ENCODE data around the gene PODN.

Gene PODN

GRCh38 chr1:53116933-53117600 lies 55.1 kb downstream of the PODN start:
- peak; percentile 62 for DNase-seq

- no peak for DNase-seq
Measured at GRCh38 chr1:53117836-53118235, 55.8 kb downstream of the PODN start.

- peak; percentile 54 for DNase-seq
Measured at GRCh38 chr1:53120659-53121058, 58.6 kb downstream of the PODN start.

- peak; percentile 95 for DNase-seq
Measured at GRCh38 chr1:53121319-53122172, 59.5 kb downstream of the PODN start.

- DNase-seq, result peak; percentile 57
Measured at GRCh38 chr1:53122201-53122885, 60.3 kb downstream of the PODN start.

- no peak for DNase-seq
Measured at GRCh38 chr1:53122961-53123413, 61.0 kb downstream of the PODN start.

- no peak for DNase-seq
Measured at GRCh38 chr1:53123453-53124140, 61.6 kb downstream of the PODN start.

GRCh38 chr1:53125122-53125521 lies 63.1 kb downstream of the PODN start:
- DNase-seq, result no peak

GRCh38 chr1:53125623-53126360 lies 63.8 kb downstream of the PODN start:
- DNase-seq, result no peak

- DNase-seq, result no peak
Measured at GRCh38 chr1:53126495-53126894, 64.5 kb downstream of the PODN start.

GRCh38 chr1:53127546-53127945 lies 65.5 kb downstream of the PODN start:
- peak; percentile 43 for DNase-seq

GRCh38 chr1:53128401-53128800 lies 66.4 kb downstream of the PODN start:
- DNase-seq, result no peak

GRCh38 chr1:53129891-53130597 lies 68.0 kb downstream of the PODN start:
- DNase-seq, result peak; percentile 46

- DNase-seq, result no peak
Measured at GRCh38 chr1:53130598-53130877, 68.5 kb downstream of the PODN start.

- DNase-seq, result no peak
Measured at GRCh38 chr1:53130878-53131589, 69.0 kb downstream of the PODN start.

GRCh38 chr1:53131590-53131938 lies 69.6 kb downstream of the PODN start:
- no peak for DNase-seq

- no peak for DNase-seq
Measured at GRCh38 chr1:53132176-53132575, 70.2 kb downstream of the PODN start.

- peak; percentile 90 for DNase-seq
Measured at GRCh38 chr1:53133261-53134041, 71.4 kb downstream of the PODN start.

- DNase-seq, result no peak
Measured at GRCh38 chr1:53134042-53134485, 72.1 kb downstream of the PODN start.
